OCI-M1 (cell line): ENCODE results near the gene PDE4C.
A peak's percentile ranks its signal among the peaks of the same experiment; 100 is the strongest.

ENCODE experiments used
- DNase-seq: peaks from one replicate; lab custom pipeline; 2025; lab: John Stamatoyannopoulos, UW

PDE4C gene

DNA sequence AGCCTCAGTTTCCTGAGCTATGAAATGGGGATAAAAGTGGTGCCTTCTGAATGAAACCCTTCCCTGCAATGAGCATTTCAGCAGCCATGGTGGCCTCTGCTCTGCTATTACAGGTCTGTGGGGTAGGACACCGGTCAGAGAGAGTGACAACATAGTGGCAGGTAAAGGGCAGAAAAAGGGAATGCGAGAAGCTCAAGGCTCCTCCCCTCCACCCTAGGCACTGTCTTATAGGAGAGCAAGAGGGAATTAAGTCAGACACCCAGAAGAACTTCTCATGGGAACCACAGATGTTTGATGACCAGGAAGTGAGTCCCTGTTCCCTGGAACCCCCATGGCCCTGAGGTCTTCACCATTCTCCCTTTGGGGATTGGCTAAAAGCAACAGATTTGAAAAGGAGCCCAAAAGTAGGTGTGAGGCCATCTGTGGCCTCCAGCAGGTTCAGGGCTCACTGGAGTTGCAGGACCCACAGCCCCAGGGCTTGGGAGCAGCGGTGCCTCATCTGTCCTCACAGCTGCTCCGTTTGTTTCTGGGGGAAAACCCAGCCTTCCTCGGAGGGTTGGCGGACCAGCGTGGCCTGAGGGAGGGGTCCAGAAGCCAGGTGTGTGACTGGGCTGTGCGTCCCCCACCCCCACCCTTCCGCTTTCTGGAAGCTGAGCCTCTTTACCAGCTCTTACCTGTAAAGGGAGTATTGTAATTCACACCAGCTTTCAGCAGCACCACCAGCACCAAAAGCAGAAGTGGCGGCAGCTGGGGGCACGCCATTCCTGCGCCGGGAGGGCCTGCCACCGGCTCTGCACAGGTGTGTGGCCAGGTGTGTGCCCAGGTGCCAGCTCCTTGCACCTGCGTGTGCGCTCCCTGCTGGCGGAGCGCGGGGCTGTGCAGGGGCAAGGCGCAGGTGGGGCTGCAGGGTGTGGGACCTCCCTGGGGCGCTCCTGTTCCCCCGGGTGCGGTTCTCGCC is 28.6 kb upstream of the PDE4C start:
- no peak for DNase-seq

DNA sequence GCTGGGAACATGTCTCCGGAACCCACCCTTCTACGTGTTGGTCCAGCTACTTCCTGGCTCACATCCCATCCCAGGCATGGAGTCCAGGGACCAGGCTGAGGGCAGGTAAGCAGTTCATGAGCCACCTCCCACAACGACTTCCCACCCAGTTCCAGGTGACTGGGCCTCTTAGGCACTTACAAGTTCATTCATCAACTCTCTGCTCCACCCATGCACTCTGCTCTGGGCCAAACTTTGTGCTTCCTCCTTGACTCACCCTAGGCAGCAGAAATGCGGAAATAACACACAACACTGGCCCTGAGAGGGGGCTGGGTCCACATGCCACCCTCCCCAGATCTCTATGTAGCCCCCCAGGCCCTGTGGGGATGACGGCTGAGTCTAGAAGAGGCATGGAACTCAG is 27.5 kb upstream of the PDE4C start:
- DNase-seq = peak; percentile 20

DNA sequence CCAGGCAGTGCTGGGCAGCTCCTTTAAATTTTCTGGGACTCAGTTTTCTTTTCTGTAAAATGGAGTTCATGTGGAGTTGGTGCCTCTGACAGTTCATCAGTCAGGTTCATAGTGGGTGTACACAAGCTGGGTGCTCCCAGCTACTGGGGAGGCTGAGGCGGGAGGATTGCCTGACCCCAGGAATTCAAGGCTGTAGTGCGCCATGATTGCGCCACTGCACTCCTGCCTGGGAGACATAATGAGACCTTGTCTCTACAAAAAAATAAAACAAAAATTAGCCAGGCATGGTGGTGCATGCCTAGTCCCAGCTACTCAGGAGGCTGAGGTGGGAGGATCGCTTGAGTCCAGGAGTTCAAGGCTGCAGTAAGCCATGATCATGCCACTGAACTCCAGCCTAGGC is 26.9 kb upstream of the PDE4C start:
- no peak for DNase-seq

DNA sequence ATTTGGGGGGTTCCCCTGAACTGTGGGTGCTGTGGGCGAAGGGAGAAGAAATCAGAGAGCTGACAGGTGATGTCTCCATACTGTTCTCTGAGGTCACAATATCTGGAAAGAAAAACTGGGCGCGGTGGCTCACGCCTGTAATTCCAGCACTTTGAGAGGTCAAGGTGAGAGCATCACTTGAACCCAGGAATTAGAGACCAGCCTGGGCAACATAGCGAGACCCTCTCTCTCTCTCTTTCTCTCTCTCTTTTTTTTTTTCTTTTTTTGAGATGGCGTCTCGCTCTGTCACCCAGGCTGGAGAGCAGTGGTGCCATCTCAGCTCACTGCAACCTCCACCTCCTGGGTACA is 26.1 kb upstream of the PDE4C start:
- no peak for DNase-seq

DNA sequence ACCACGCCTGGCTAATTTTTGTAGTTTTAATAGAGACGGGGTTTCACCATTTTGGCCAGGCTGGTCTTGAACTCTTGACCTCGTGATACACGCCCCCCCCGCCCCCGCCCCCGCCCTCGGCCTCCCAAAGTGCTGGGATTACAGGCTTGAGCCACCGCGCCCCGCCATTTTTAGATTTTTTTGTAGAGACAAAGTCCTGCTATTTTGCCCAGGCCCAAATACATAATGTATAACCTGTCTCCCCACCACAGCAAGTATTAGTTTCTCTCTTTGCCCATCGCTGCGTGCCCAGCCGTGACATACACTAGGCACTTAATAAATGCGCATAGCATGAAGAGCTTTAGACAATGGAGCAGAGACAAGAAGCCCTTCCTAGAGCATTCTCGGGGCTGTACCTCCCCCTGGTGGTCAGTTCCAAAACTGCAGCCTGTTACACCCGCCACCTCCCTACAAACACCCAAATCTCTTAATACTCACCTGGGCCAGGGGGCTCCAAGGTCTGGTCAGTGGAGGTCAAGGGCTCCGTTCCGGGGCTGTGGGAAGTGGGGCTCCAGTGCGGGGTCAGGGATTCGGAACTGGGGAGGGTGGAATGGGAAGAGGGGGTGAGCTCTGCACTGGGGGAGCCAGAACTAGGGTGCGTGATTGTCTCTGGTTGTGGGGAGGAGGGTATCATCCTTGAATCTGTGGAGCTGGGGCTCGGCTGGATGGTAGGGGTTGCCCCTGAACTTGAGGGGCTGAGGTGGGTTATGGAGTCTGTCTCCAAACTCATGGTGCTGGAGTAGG is 25.5 kb upstream of the PDE4C start:
- DNase-seq = peak; percentile 85

DNA sequence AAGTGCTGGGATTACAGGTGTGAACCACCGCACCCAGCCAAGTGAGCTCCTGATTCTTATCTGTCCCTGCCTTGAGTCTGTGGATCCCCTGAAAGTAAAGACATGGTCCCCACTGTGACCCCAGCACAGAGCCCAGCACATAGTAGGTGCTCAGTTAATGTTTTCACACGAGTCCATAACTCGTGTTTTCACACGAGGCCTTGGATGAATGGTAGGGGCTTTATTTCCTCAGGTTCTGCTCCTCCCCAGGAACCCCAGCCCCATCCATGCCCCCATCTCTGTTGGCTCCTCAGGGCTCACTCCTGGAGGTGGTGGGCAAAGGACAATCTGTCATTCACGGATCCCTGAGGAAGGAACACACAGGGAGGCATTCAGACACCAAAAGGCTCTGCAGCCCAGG is 23.6 kb upstream of the PDE4C start:
- DNase-seq = no peak

DNA sequence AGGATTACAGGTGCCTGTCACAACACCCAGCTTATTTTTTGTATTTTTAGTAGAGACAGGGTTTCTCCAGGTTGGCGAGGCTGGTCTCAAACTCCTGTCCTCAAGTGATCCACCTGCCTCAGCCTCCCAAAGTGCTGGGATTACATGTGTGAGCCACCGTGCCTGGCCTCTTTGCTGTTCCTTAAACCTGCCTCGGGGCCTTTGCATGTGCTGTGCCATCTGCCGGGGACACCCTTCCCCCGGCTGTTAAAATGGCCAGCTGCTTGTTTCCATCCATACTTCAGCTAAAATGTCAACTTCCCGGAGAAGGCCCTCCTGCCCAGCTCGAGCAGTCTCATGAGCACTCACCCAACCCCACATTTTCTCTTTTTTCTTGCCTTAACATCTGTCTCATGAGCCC is 19.1 kb upstream of the PDE4C start:
- DNase-seq = no peak

DNA sequence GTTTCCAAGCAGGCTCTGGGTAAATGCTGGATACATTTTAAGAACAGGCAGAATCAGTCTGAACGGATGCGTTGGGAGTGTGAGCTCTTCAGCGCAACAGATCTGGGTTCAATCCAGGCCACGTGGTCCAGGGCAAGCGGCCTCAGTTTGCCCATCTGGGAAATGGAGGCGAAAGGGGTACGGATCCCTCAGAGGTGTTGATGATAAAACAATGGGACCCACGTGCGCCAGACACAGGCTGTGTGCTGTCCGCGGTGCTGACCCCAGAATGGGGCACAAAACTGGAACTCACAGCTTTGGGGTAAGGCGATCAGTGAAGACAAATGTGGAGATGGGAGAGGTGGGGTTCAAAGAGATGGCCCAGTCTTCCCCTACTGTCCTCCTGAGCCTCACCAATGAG is 13.1 kb upstream of the PDE4C start:
- DNase-seq = no peak

DNA sequence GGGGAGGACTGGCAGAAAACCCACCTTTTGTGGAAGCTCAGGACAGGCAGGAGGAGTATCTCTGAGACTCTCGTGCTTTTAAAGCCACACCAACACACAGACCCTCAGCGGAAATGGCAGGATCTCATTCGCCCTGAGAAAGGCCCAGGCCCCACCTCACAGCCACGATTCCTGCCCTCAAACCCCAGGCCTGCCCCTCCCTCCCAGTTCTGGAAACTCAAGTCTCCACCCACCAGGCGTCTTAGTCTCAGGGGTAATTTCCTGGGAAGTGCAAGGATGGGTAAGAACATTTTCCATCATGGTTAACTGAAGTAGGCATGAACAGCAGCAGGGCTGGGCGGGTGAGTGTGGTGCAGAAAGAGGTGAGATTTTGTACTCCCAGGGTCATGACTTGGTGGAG is 8.0 kb upstream of the PDE4C start:
- no peak for DNase-seq

DNA sequence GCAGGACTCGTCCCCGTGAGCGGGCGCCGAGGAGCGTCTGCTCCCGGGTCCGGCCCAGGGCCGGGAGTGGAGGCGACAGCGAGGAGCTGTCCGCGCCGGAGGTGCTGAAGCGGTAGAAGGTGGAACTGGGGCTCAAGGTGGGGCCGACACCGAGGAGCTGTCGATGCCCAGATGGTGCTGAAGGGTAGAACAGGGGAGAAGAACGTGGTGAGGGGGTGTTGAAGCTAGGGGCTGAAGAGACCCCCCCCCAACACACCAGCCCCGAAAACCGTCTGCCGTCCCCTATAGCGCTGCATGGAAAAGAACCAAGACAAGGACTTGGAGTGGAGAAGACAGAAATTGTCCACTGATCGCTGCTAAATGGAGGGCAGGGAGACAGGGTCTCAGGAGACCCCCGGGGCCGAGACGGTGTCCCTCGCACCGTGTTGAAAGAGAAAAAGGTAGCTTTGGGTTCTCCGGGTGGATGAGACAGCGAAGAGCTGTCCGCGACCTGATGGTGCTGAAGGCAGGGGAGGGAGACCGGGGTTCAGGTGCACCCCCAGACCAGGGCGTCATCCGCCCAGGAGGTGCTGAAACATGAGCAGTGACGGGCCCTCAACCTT is 7.1 kb upstream of the PDE4C start:
- peak; percentile 65 for DNase-seq

DNA sequence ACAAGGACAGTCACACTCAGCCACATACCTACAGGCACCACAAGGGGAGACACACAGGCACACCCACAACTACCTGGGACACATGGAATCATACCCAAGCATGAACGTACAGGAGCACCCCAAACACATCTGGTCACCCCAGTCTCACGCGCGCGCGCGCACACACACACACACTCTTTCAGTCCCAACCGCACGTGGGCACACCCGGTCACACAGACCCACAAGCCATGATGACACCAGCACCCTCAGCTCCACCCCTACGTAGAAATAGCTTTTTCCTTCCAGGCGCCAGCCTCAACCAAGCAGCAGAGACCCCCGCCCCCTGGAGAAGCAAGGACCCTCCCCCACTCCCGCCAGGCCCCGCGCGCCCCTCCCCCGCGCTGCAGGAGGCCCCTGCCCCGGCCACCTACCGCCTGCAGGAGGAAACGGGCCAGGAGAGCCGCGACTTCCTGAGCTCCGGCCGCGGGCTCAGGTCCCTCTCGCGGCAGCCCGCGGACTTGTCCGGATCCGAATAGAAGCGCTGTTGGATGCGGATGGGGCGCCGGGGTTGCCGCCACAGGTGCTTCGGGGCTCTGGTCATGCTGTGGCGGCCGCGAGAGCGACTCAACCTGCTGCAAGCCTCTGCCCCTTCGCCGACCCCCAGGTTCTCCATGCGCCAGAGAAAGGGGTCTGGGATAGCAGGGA is 6.4 kb upstream of the PDE4C start:
- no peak for DNase-seq

DNA sequence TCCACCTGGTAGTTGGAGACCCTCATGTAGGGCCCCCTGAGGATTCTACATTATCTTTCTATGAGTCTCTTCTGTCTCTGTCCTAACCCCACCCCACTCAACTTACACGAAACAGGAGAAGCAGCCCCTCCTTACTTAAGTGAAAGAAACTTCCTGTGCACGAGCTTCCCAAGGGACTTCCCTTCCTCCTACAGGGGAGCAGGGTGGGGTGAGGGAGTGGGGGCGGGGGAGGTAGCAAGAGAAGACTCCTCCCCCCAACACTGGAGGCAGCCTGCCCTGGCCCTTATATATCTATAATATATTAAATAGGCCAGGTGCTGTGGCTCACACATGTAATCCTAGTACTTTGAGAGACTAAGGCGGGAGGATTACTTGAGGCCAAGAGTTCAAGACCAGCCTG is 5.5 kb upstream of the PDE4C start:
- no peak for DNase-seq

DNA sequence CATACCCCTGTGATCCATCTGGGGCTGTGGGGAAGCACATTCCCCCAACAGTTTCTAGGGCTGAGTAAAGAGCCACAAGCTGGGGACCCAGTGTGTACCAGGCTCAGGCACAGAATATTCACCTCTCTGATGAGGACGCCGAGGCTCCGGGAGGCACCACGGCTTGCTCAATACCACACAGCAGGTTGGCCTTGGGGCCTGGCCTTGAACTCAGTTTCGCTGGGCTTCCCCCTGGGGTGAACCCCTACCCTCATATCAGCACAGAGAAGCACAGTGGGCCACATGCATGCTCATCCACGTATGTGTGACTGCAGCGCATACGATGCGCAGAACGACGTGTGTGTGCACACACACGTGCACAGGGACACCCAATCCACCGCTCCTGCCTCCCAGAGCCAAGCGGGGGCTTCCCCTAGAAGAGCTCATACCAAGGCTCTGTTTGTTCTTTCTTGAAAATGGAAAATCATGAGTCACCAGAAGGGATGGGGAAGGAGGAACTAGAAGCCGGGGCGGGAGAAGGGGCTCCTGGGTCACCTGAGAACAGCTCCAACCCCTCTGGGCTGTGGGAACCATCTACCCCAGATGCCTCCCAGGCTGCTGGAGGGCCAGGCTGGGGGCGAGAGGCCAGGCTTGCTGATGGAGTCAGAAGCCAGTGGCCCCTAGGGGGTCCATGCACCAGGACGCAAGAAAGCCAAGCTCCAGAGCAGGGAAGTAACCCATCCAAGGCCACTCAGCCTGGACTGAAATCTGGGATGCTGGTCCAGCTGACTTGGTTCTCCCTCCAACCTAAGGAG is 4.9 kb upstream of the PDE4C start:
- DNase-seq = peak; percentile 12

DNA sequence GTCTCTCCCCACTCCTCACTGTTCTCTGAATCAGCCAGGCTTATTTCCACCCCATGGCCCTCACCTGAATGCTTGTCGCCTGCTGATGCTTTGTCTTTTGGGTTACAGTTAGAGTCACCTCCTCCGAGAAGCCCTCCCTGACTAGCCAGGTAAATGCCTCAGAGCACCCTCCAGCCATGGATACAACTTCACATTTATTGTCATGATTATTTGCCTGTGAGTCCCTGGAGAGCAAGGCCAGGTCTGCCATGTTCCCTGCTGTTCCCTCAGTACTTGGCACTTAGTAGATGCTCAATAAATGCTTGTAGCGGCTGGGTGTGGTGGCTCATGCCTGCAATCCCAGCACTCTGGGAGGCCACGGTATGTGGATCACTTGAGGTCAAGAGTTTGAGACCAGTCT is 3.7 kb upstream of the PDE4C start:
- no peak for DNase-seq

DNA sequence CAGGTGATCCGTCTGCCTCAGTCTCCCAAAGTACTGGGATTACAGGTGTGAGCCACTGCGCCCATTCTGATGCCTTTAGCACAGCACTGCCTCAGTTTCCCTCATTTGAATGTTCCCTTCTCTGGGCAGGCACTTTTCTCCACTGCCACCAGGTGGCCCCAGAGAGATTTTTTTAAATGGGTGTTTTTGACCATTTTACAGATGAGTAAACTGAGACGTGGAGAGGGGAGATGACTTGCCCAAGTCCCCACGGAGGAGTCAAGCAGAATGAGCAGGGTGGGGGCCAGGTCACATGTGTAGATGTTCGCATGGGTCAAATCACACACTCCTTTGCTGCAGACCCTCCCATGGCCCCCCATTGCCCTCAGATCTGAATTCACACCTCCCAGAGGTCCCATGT is 3.2 kb upstream of the PDE4C start:
- no peak for DNase-seq

DNA sequence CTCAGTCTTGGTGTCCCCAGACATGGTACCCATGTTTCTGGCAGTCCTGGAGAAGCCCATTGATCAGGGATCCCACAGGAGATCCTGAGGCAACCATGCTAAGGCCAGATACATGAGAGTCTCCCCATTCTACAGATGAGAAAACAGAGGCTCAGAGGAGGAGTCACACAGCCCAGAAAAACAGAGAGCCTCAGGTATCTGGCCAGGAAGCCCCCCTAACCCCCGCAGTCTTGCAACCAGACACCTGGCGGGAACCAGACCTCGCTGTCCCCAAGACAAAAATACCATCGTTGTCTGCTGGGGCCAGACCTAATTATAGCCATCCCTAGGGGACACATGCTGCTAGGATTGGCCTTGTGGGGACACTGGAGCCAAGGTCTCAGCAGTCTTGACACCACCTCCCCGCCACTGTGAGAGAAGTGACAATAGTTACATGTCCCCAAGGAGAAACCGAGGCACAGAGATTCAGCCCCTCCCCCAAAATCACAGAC is 1.6 kb upstream of the PDE4C start:
- no peak for DNase-seq

DNA sequence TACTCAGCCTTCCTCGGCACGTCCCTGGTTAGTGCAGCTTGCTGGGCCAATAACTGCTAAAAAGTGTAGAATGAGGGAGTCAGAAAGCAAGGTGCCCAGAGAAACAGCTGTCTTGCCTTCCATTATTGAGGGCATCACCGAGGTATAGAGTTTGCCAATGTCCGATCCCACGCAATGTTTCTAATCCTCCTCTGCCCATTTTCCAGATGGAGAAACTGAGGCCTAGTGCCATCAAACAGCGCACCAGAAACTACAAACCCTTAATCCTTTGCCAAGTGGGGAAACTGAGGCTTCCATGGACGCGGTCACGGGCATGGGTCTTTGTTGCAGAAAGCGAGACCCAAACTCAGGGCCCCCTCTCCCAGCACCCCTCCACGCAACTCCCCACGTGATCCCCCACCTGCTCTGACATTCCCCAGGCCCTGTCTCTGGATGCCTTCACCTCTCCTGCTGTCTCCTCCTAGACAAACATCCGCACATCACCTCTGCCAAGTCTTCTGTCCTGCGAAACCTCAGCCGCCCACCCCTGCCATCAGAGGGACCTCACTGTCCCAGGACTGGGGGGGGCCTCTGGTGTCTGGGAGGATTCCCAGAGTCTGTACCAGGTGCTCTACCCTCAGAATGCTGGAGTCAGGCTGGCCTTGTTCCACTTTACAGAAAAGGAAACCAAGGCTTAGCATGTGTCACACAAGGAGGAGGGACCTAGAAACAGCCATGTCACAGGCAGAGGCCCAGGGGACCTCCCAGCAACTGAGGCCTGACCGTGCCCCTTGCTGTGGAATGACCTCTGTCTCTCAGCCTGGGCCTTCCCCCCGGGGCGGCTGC is 930 bp upstream of the PDE4C start:
- DNase-seq = no peak

DNA sequence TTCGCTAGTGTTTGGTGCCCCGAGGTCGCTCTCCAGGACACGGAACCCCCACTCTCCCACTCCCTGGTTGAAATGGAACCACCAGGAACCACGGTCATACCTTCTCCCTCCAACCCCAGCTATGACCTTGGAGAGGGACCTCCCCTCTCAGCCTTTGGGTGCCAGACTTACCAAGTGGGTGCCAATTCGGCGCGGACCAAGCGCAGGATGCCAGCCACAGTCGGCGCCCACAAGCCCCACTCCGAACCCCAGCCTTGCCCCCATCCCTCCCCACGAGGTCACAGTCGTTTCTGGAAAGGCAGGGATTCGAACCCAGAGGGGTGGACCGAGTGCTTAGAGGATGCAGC is 910 bp downstream of the PDE4C start:
- no peak for DNase-seq

DNA sequence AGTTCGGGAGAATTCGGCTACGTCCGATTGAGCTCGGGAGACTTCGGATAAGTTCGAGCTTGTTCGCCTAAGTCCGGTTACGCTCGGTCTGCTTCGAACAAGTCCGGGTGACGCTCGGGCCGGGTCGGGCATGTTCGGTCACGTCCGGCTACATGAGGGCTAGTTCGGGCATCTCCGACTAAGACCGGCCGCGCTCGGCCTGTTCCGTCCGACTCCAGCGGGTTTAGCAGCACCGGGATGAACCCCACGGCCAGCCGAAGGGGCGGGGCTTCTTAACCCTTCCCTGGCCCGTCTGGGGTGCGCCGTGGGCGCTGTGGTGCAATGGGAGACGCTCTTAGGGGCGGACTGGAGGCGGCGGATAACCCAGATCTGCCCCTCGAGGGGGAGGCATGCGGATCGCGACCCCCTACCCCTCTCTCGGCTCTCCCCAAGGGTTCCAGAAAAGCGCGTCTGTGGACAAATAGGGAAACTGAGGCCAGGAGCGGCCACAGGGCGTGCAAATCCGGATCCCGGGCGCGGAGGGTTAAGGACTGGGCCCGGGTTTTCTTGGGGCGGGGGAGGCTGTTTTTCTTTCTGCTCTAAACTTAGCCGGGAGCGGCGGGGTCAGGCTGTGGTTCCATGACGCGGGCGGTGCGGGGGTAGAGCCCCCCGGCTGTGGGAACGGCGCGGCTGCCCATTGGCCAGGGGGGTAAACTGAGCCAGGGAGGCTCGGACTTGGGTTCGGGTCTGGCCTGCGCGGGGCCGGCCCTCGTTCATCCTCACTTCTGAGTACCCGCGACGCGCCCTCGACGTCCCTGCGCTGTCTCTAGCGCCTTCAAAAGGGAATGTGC is 1.5 kb downstream of the PDE4C start:
- peak; percentile 99 for DNase-seq
